NCI-H146 (cell line): ENCODE measurements around the gene CHERP.
A peak's percentile ranks its signal among the peaks of the same experiment; 100 is the strongest.
"Not testable (repeated sequence)": the region's sequence is repeated elsewhere in the genome, so short reads cannot be mapped to it uniquely, and the experiment has no call there.

ENCODE experiments used
- DNase-seq: peaks from one replicate; lab custom pipeline; 2025; lab: John Stamatoyannopoulos, UW

CHERP gene

DNA sequence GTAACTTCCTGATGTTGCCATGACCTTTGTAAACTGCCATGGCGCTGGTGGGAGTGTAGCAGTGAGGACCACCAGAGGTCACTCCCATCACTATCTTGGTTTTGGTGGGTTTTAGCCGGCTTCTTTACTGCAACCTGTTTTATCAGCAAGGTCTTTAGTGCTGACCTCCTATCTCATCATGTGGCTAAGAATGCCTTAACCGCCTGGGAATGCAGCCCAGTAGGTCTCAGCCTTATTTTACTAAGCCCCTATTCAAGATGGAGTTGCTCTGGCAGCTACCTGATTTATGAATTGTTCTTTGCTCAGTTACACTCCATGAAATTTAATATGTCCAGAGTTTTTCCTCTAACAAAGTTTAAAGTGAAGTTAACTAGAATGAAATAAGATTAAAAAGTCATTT lies 65.8 kb downstream of the CHERP start:
- no peak for DNase-seq

DNA sequence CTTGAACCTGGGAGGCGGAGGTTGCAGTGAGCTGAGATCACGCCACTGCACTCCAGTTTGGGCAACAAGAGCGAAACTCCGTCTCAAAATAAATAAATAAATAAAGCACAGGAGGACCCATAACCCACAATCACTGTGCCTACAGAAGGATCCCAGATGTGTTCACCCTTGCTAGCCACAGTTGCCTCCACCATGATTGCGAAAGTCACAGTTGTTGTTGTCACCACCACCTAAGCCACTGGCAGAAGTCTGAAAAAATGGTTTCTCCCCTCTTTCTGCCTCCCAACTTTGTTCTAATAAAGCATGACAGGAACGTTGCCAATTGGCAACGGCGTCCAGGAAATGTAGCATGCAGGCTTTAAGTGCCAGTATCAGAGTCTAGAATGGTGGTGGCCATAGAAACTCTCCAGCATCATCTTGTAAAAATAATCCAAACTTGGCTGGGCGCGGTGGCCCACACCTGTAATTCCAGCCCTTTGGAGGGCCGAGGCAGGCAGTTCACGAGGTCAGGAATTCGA lies 68.3 kb downstream of the CHERP start:
- no peak for DNase-seq

DNA sequence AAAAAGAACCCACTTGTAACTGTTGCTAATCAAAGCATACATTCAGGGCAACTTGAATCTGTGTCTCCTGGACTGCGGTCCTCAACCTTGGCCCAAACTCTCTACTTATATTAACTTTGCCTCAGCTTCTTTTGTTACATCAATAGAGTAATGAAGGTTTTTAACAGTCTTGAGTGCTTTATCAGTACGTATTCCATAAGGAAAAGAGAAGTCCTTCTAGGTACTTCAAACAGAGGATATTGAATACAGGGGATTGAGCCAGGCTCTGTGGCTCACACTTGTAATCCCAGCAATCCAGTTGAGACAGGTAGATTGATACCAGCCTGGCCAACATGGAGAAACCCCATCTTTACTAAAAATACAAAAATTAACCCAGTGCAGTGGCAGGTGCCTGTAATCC lies 69.2 kb downstream of the CHERP start:
- DNase-seq = no peak

GRCh38 chr19:16472559-16472899 lies 69.7 kb downstream of the CHERP start:
- not testable (repeated sequence) for DNase-seq

- DNase-seq = peak; percentile 20
Measured at GRCh38 chr19:16470911-16471811, 71.1 kb downstream of the CHERP start.

DNA sequence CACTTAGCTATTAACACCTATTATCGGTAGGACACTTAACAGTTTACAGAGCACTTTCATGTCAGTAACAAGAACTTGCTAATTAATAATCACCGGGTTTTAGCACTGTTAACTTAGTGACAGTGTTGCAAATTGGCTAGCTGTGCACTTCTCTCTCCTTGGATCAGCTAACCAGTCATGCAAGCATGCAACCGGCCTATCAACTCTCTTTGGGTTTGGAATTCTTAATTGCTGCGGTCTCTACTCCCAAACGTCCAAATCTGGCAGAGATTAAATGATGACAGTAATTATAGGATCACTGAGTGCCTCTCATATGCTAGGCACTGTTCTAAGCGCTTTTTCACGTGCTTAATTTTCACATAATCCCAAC lies 71.7 kb downstream of the CHERP start:
- DNase-seq = no peak
